PC-9 (cell line): ENCODE results near the gene ABLIM2. TPM values are rescaled to one million over a fixed set of nuclear protein-coding genes. Genes with fewer than 3 reads are reported as not detected.

Experiments
- BruUV-seq: library from RNA; stranded (reverse); fragments of 400-500 nt; replicated peaks from 2 replicates; lab custom pipeline; 2021; lab: Mats Ljungman, UMichigan
- CTCF ChIA-PET: fragments of 300-600 bp; sonication (Branson Sonifier 250); formaldehyde crosslinking; loops from one replicate; lab custom pipeline; 2022; ENCODE audit warnings: antibody characterized with exemption; lab: Charles Lee
- POLR2A ChIA-PET: fragments of 300-600 bp; sonication (Branson Sonifier 250); formaldehyde crosslinking; loops from one replicate; lab custom pipeline; 2022; ENCODE audit warnings: antibody characterized with exemption; ENCODE audit not compliant: unreplicated experiment; lab: Charles Lee
- DNase-seq, 2 experiments: peaks; one replicate each; pipeline versions ENCODE4 v3.0.0 to v3.0.0-alpha.2; 2015 to 2022; ENCODE audit warnings: mixed read lengths in 1 of 2
- H2AFZ ChIP-seq: fragments of 200-600 bp; sonication (generic); 2 replicates; pipeline ENCODE4 v1.8.1; 2017; ENCODE audit warnings: antibody characterized with exemption
- H3F3A ChIP-seq: fragments of 200-600 bp; sonication (generic); 2 replicates; pipeline ENCODE4 v1.8.1; 2017; ENCODE audit warnings: antibody characterized with exemption, mild to moderate bottlenecking, low read depth; ENCODE audit not compliant: insufficient read depth
- H3K27ac ChIP-seq: fragments of 200-600 bp; sonication (generic); 2 replicates; pipeline ENCODE4 v1.6.1; 2016; ENCODE audit warnings: mixed run types
- H3K27me3 ChIP-seq: fragments of 200-600 bp; sonication (generic); 2 replicates; pipeline ENCODE4 v1.6.1; 2016; ENCODE audit warnings: low read depth, mixed run types; ENCODE audit not compliant: insufficient read depth
- H3K36me3 ChIP-seq: fragments of 200-600 bp; sonication (generic); 2 replicates; pipeline ENCODE4 v1.6.1; 2016; ENCODE audit warnings: low read depth, mixed run types
- H3K4me1 ChIP-seq: fragments of 200-600 bp; sonication (generic); replicated peaks from 2 replicates; pipeline ENCODE4 v1.6.1; 2016; ENCODE audit warnings: mixed run types; ENCODE audit not compliant: insufficient read depth
- H3K4me2 ChIP-seq: fragments of 200-600 bp; sonication (generic); 2 replicates; pipeline ENCODE4 v1.6.1; 2017; ENCODE audit warnings: mixed run types
- H3K4me3 ChIP-seq: fragments of 200-600 bp; sonication (generic); 2 replicates; pipeline ENCODE4 v1.6.1; 2016; ENCODE audit warnings: mixed run types
- H3K79me2 ChIP-seq: fragments of 200-600 bp; sonication (generic); 2 replicates; pipeline ENCODE4 v1.6.1; 2017; ENCODE audit warnings: low read depth, mixed run types
- H3K9me2 ChIP-seq: fragments of 200-600 bp; sonication (generic); 2 replicates; pipeline ENCODE4 v1.8.1; 2017; ENCODE audit warnings: mild to moderate bottlenecking; ENCODE audit not compliant: insufficient read depth
- H3K9me3 ChIP-seq: fragments of 200-600 bp; sonication (generic); 2 replicates; pipeline ENCODE4 v1.8.1; 2016; ENCODE audit warnings: low read depth; ENCODE audit not compliant: insufficient read depth
- H4K20me1 ChIP-seq: fragments of 200-600 bp; sonication (generic); 2 replicates; pipeline ENCODE4 v1.8.1; 2017; ENCODE audit not compliant: insufficient read depth
- CTCF ChIP-seq: fragments of 200-600 bp; sonication (generic); conservative IDR thresholded peaks from 2 replicates; pipeline ENCODE4 v1.6.1; 2017; ENCODE audit warnings: mixed run types, antibody characterized with exemption, mild to moderate bottlenecking, moderate library complexity
- EZH2 ChIP-seq: fragments of 200-600 bp; sonication (generic); IDR thresholded peaks from 2 replicates; pipeline ENCODE4 v1.8.0; 2017; ENCODE audit warnings: antibody characterized with exemption, low read depth
- intact Hi-C: fragments of 100-400 bp; cut with micrococcal nuclease; formaldehyde crosslinking; loops from one replicate; pipeline ENCODE4 v1.10.0; 2022; ENCODE audit not compliant: unreplicated experiment
- total RNA-seq: library from RNA; stranded (reverse); gene quantifications from 2 replicates; pipeline ENCODE4 v1.2.3, GENCODE V29; 2021

Gene ABLIM2
- total RNA-seq, 1 experiment from 2014 or later, result 1.6 TPM

GRCh38 chr4:7999695-8000094 lies 158.9 kb downstream of the ABLIM2 start:
- no peaks in the 10 kb centered on the region for H3K4me1 ChIP-seq
- H3K27ac ChIP-seq, result no peak overlapping the region
- no peak overlapping the region for H3K4me2 ChIP-seq
- no peak overlapping the region for H2AFZ ChIP-seq
- H3K9me2 ChIP-seq, result no peaks in the 10 kb centered on the region
- CTCF ChIA-PET, result no interaction called here
- H3K9me3 ChIP-seq, result no peaks in the 10 kb centered on the region
- H3K79me2 ChIP-seq, result no peaks in the 10 kb centered on the region
- POLR2A ChIA-PET, result no interaction called here
- intact Hi-C loops, result no loop called here
- no peaks in the 10 kb centered on the region for H3K36me3 ChIP-seq
- TF ChIP-seq EZH2, result no peak
- no peak for TF ChIP-seq CTCF
- H4K20me1 ChIP-seq, result no peaks in the 10 kb centered on the region
- peaks cover 3% of the 10 kb centered on the region; the same call in 1 of the 2 replicates for H3K27me3 ChIP-seq
- BruUV-seq, result no TSS peak
- H3F3A ChIP-seq, result no peaks in the 10 kb centered on the region
- no peak for DNase-seq
- H3K4me3 ChIP-seq, result no peak overlapping the region

GRCh38 chr4:7999279-7999678 lies 159.3 kb downstream of the ABLIM2 start:
- no peak overlapping the region for H2AFZ ChIP-seq
- POLR2A ChIA-PET, result no interaction called here
- H3F3A ChIP-seq, result no peaks in the 10 kb centered on the region
- no peak overlapping the region for H3K27ac ChIP-seq
- H3K4me3 ChIP-seq, result no peak overlapping the region
- CTCF ChIA-PET, result no interaction called here
- peaks cover 3% of the 10 kb centered on the region; the same call in 1 of the 2 replicates for H3K27me3 ChIP-seq
- H3K4me1 ChIP-seq, result no peaks in the 10 kb centered on the region
- DNase-seq, result no peak
- no peak for TF ChIP-seq EZH2
- TF ChIP-seq CTCF, result no peak
- no peaks in the 10 kb centered on the region for H3K9me3 ChIP-seq
- H3K36me3 ChIP-seq, result no peaks in the 10 kb centered on the region
- intact Hi-C loops, result no loop called here
- H3K4me2 ChIP-seq, result no peak overlapping the region
- H4K20me1 ChIP-seq, result no peaks in the 10 kb centered on the region
- no peaks in the 10 kb centered on the region for H3K79me2 ChIP-seq
- no peaks in the 10 kb centered on the region for H3K9me2 ChIP-seq
- no TSS peak for BruUV-seq

- no peak overlapping the region for H3K4me2 ChIP-seq
- no peaks in the 10 kb centered on the region for H3K79me2 ChIP-seq
- no peaks in the 10 kb centered on the region for H3K9me2 ChIP-seq
- no TSS peak for BruUV-seq
- H4K20me1 ChIP-seq, result no peaks in the 10 kb centered on the region
- H3K27ac ChIP-seq, result no peak overlapping the region
- no peaks in the 10 kb centered on the region for H3K9me3 ChIP-seq
- DNase-seq, result no peak
- H3K4me1 ChIP-seq, result no peaks in the 10 kb centered on the region
- intact Hi-C loops, result no loop called here
- POLR2A ChIA-PET, result no interaction called here
- peaks cover 3% of the 10 kb centered on the region; the same call in 1 of the 2 replicates for H3K27me3 ChIP-seq
- CTCF ChIA-PET, result no interaction called here
- no peaks in the 10 kb centered on the region for H3F3A ChIP-seq
- TF ChIP-seq EZH2, result no peak
- TF ChIP-seq CTCF, result no peak
- no peaks in the 10 kb centered on the region for H3K36me3 ChIP-seq
- no peak overlapping the region for H3K4me3 ChIP-seq
- no peak overlapping the region for H2AFZ ChIP-seq
Measured at GRCh38 chr4:7998447-7998846, 160.2 kb downstream of the ABLIM2 start.
